ENCODE data around the gene ZFR. TPM values are rescaled to one million over a fixed set of nuclear protein-coding genes. Genes with fewer than 3 reads are reported as not detected.
"Not testable (repeated sequence)": the region's sequence is repeated elsewhere in the genome, so short reads cannot be mapped to it uniquely, and the experiment has no call there.

The ZFR gene
- total RNA-seq, 3 donors from 2014 or later, result 91.4 to 140 (median 108) TPM

- DNase-seq (ENCODE audit: low spot score in 2 of 2), result no peak
- no peak for TF ChIP-seq CTCF (IDR thresholded peaks at IDR 0.05)
- TF ChIP-seq POLR2A (IDR thresholded peaks at IDR 0.05), result no peak
- no peak for TF ChIP-seq POLR2AphosphoS5 (IDR thresholded peaks at IDR 0.05)
- Histone ChIP-seq H3K9me3 (no peaks in the 10 kb centered on the region), H3K4me1 (peaks cover 0 to 9% of the 10 kb centered on the region in 2 donors), H3K27ac (peak overlapping the region; percentile 48 to 62), H3K27me3 (no peaks in the 10 kb centered on the region), H3K36me3 (no peaks in the 10 kb centered on the region), H3K4me3 (peak overlapping the region in 1 of 3 donors; percentile 26)
- intact Hi-C loops (cut with DNase I; ENCODE audit: low total_unique reads), result no loop called here
Measured at GRCh38 chr5:32439086-32439642, 5.4 kb downstream of the ZFR start.

GRCh38 chr5:32436553-32437242, 7.8 kb downstream of the ZFR start:
- TF ChIP-seq POLR2AphosphoS5 (IDR thresholded peaks at IDR 0.05) (no peak), CTCF (IDR thresholded peaks at IDR 0.05) (no peak), POLR2A (IDR thresholded peaks at IDR 0.05) (no peak)
- no peaks in the 10 kb centered on the region for H3K36me3 ChIP-seq
- no peaks in the 10 kb centered on the region for H3K9me3 ChIP-seq
- no peak for DNase-seq (ENCODE audit: low spot score in 2 of 2)
- intact Hi-C loops (cut with DNase I; ENCODE audit: low total_unique reads), result no loop called here
- H3K27ac ChIP-seq, result no peak overlapping the region
- no peaks in the 10 kb centered on the region for H3K27me3 ChIP-seq
- H3K4me1 ChIP-seq, result no peaks in the 10 kb centered on the region
- H3K4me3 ChIP-seq, result no peak overlapping the region

- no peak for TF ChIP-seq CTCF (IDR thresholded peaks at IDR 0.05)
- TF ChIP-seq POLR2AphosphoS5 (IDR thresholded peaks at IDR 0.05), result no peak
- no peak for TF ChIP-seq POLR2A (IDR thresholded peaks at IDR 0.05)
- no peaks in the 10 kb centered on the region for H3K36me3 ChIP-seq
- intact Hi-C loops (cut with DNase I; ENCODE audit: low total_unique reads), result no loop called here
- H3K27me3 ChIP-seq, result no peaks in the 10 kb centered on the region
- no peak overlapping the region for H3K27ac ChIP-seq
- H3K9me3 ChIP-seq, result no peaks in the 10 kb centered on the region
- no peak overlapping the region for H3K4me3 ChIP-seq
- DNase-seq (ENCODE audit: low spot score in 2 of 2), result no peak
- no peaks in the 10 kb centered on the region for H3K4me1 ChIP-seq
Measured at GRCh38 chr5:32435383-32435782, 9.2 kb downstream of the ZFR start.

- Histone ChIP-seq H3K4me3 (no peak overlapping the region), H3K27me3 (no peaks in the 10 kb centered on the region), H3K27ac (no peak overlapping the region), H3K4me1 (no peaks in the 10 kb centered on the region), H3K9me3 (no peaks in the 10 kb centered on the region), H3K36me3 (no peaks in the 10 kb centered on the region)
- intact Hi-C loops (cut with DNase I; ENCODE audit: low total_unique reads), result no loop called here
- TF ChIP-seq POLR2A (IDR thresholded peaks at IDR 0.05), result no peak
- no peak for TF ChIP-seq POLR2AphosphoS5 (IDR thresholded peaks at IDR 0.05)
- no peak for TF ChIP-seq CTCF (IDR thresholded peaks at IDR 0.05)
- DNase-seq (ENCODE audit: low spot score in 2 of 2), result no peak
Measured at GRCh38 chr5:32434221-32434620, 10.3 kb downstream of the ZFR start.

GRCh38 chr5:32432633-32433032, 11.9 kb downstream of the ZFR start:
- TF ChIP-seq CTCF (IDR thresholded peaks at IDR 0.05), result no peak
- TF ChIP-seq POLR2AphosphoS5 (IDR thresholded peaks at IDR 0.05), result no peak
- no peak for TF ChIP-seq POLR2A (IDR thresholded peaks at IDR 0.05)
- no peak overlapping the region for H3K4me3 ChIP-seq
- H3K36me3 ChIP-seq, result no peaks in the 10 kb centered on the region
- no peaks in the 10 kb centered on the region for H3K27me3 ChIP-seq
- no peaks in the 10 kb centered on the region for H3K9me3 ChIP-seq
- no peak for DNase-seq (ENCODE audit: low spot score in 2 of 2)
- intact Hi-C loops (cut with DNase I; ENCODE audit: low total_unique reads), result no loop called here
- H3K27ac ChIP-seq, result no peak overlapping the region
- H3K4me1 ChIP-seq, result no peaks in the 10 kb centered on the region

- intact Hi-C loops (cut with DNase I; ENCODE audit: low total_unique reads); H3K4me3 ChIP-seq; H3K27me3 ChIP-seq; H3K27ac ChIP-seq; DNase-seq (ENCODE audit: low spot score in 2 of 2); H3K36me3 ChIP-seq; H3K4me1 ChIP-seq: not testable (repeated sequence)
- H3K9me3 ChIP-seq, result peaks cover 12% of the 10 kb centered on the region in 2 donors
Measured at GRCh38 chr5:32430825-32431224, 13.7 kb downstream of the ZFR start.
